Left lung (tissue), 14 donors: ENCODE results near the gene RNASE9. TPM values are rescaled to one million over a fixed set of nuclear protein-coding genes. Genes with fewer than 3 reads are reported as not detected.

Experiments
- ATAC-seq: fragments of 200-7000 bp; cut with Tn5 transposase; one replicate; pipeline ENCODE4 v1.9.1; 2020; ENCODE audit warnings: moderate library complexity
- DNase-seq, 4 donors: peaks; one replicate each; pipeline ENCODE4 v3.0.0-alpha.2; 2013 to 2020
- H3K27ac ChIP-seq, 2 donors: fragments of 200-600 bp; sonication (generic) in 1 of 2; one replicate each; pipeline versions ENCODE4 v1.5.0 to v1.8.0; 2020 to 2021
- H3K27me3 ChIP-seq, 2 donors: fragments of 200-600 bp; sonication (generic) in 1 of 2; one replicate each; pipeline versions ENCODE4 v1.5.0 to v1.8.0; 2020 to 2021
- H3K36me3 ChIP-seq, 2 donors: fragments of 200-600 bp; sonication (generic) in 1 of 2; one replicate each; pipeline versions ENCODE4 v1.5.0 to v1.8.0; 2020 to 2021
- H3K4me1 ChIP-seq, 2 donors: fragments of 200-600 bp; one replicate each; pipeline ENCODE4 v1.8.0; 2021
- H3K4me3 ChIP-seq, 2 donors: fragments of 200-600 bp; sonication (generic) in 1 of 2; one replicate each; pipeline versions ENCODE4 v1.5.0 to v1.8.0; 2020 to 2021; ENCODE audit warnings: mild to moderate bottlenecking in 1 of 2
- H3K9me3 ChIP-seq, 2 donors: fragments of 200-600 bp; sonication (generic) in 1 of 2; one replicate each; pipeline versions ENCODE4 v1.5.0 to v1.8.0; 2020 to 2021
- intact Hi-C, 2 donors: fragments of 100-400 bp; cut with DNase I; formaldehyde crosslinking; loops; one replicate each; pipeline versions ENCODE4 v1.11.2 to v1.14.2; 2022
- long read RNA-seq, 12 donors: library from polyadenylated mRNA in 2 of 12; unstranded in 2 of 12; transcript quantifications; one replicate each; pipeline ENCODE4 v2.0.0 and lab custom pipeline, GENCODE V29; 2019 to 2026
- polyA plus RNA-seq, 6 donors: library from polyadenylated mRNA; unstranded; fragments of 120-200 nt; gene quantifications; one replicate each; pipeline ENCODE4 v1.2.1, GENCODE V29; 2013; ENCODE audit not compliant: insufficient read length in 6 of 6
- total RNA-seq, 2 donors: library from RNA; stranded (reverse); fragmentation: NEBNext Ultra II Directional; extraction: Animal tissue kit (Norgen Biotek cat#: 25700); gene quantifications; one replicate each; pipeline ENCODE4 v1.2.1, GENCODE V29; 2021
- TF ChIP-seq, protein P1 (sequence below), 2 donors: fragments of 200-600 bp; sonication (generic) in 1 of 2; IDR thresholded peaks; one replicate each; pipeline versions ENCODE4 v1.5.0 to v1.8.0; 2021; ENCODE audit warnings: antibody characterized with exemption in 2 of 2
- donor health status: DM: no; HTN: yes; CAD: no.
- donor health status: DM: no; HTN: no; CAD: no.

RNASE9 gene
- total RNA-seq, result not detected
- polyA plus RNA-seq, result not detected
- long read RNA-seq, donor 1, result 0 reads
- long read RNA-seq, donor 2, result 0 reads
- long read RNA-seq, donor 3, result 0 reads
- long read RNA-seq, donor 4, result 0 reads
- long read RNA-seq, donor 5, result 0 reads
- long read RNA-seq, donor 6, result 0 reads
- long read RNA-seq, donor 7, result 0 reads
- long read RNA-seq, donor 8, result 0 reads
- long read RNA-seq, donor 9, result 0 reads
- long read RNA-seq, donor 10, result 0 reads
- long read RNA-seq, donor 11, result 0 reads
- long read RNA-seq, donor 12, result 0 reads

DNA sequence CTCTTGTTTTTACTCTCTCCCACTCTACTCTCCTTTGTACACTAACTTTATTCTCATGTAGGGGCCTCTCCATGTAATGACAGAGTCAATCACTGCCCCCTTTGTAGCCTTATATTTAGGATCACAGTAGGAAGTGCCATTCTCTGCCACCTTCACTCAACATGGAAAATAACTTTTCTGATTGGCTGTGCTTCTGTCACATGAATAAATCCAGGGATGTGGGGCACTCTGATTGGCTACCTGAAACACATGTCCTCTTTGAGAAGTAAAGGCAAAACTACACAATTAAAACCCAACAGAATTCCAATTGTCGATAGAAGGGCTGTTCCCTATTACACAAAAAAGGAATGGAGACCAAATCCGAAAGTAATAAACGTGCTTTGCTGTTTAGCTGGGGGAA is at the start of gene RNASE9:
TSS of gene RNASE9 (minus strand) at position 87 of the 400 bp plus-strand sequence.
- no peak for ATAC-seq
- Histone ChIP-seq H3K27ac (no peak within 1 kb of the TSS), H3K4me3 (no peak within 1 kb of the TSS), H3K4me1 (peaks cover 0 to 8% of the 10 kb centered on the region in 2 donors), H3K9me3 (no peaks in the 10 kb centered on the region), H3K36me3 (no peaks in the 10 kb centered on the region), H3K27me3 (no peaks in the 10 kb centered on the region)
- intact Hi-C loops, result no loop called here
- no peak for DNase-seq
- TF ChIP-seq, protein P1, sequence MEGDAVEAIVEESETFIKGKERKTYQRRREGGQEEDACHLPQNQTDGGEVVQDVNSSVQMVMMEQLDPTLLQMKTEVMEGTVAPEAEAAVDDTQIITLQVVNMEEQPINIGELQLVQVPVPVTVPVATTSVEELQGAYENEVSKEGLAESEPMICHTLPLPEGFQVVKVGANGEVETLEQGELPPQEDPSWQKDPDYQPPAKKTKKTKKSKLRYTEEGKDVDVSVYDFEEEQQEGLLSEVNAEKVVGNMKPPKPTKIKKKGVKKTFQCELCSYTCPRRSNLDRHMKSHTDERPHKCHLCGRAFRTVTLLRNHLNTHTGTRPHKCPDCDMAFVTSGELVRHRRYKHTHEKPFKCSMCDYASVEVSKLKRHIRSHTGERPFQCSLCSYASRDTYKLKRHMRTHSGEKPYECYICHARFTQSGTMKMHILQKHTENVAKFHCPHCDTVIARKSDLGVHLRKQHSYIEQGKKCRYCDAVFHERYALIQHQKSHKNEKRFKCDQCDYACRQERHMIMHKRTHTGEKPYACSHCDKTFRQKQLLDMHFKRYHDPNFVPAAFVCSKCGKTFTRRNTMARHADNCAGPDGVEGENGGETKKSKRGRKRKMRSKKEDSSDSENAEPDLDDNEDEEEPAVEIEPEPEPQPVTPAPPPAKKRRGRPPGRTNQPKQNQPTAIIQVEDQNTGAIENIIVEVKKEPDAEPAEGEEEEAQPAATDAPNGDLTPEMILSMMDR (IDR thresholded peaks at IDR 0.05), result no peak

DNA sequence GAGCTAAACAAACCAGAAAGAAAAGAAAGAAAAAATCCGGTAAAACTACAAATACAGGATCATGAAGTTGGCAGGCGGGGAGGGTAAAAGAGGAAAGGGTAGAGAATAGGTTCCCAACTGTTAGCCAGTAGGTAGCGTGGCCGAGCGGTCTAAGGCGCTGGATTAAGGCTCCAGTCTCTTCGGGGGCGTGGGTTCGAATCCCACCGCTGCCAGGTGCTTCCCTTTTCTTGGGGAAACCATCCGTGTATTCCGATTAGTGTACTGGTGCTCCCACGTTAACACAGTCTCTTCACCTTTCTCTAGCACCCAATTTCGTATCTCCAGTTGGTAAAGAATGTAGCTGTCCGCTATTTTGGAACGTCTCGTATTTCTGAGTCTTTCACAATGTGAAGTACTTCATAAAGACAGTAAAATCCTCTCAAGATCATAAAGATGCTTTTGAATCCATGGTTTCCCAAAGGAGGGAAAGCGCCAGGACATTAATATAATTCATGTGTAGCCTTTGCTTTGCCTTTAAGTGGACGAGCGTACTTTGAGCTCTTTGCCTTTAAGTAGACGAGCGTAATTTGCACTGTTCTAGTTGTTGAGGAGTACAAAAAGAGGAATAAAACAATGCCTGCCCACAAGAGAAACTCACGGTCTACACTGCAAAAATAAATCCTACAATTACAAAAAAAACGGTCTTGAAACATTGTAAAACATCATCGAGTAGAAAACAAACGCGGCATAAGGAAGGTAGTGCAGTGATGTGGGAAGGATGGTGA is 49.3 kb upstream of the RNASE9 start:
- DNase-seq, result peak; percentile 63 to 86 (median 80)
- H3K27ac ChIP-seq, result peak overlapping the region; percentile 57 to 76
- no peaks in the 10 kb centered on the region for H3K27me3 ChIP-seq
- H3K4me3 ChIP-seq, result peak overlapping the region; percentile 75 to 82
- intact Hi-C loops, result loop anchor here (5.0 kb wide), 2 partner anchors 72 to 77 kb away; partner anchors contain the start of genes ANG (in 1 of the 2) and RNASE4 (in 1 of the 2)
- no peaks in the 10 kb centered on the region for H3K36me3 ChIP-seq
- H3K9me3 ChIP-seq, result no peaks in the 10 kb centered on the region
- H3K4me1 ChIP-seq, result peaks cover 3 to 43% of the 10 kb centered on the region in 2 donors
- peak; percentile 62 for ATAC-seq
- TF ChIP-seq, protein P1 (IDR thresholded peaks at IDR 0.05), result no peak

DNA sequence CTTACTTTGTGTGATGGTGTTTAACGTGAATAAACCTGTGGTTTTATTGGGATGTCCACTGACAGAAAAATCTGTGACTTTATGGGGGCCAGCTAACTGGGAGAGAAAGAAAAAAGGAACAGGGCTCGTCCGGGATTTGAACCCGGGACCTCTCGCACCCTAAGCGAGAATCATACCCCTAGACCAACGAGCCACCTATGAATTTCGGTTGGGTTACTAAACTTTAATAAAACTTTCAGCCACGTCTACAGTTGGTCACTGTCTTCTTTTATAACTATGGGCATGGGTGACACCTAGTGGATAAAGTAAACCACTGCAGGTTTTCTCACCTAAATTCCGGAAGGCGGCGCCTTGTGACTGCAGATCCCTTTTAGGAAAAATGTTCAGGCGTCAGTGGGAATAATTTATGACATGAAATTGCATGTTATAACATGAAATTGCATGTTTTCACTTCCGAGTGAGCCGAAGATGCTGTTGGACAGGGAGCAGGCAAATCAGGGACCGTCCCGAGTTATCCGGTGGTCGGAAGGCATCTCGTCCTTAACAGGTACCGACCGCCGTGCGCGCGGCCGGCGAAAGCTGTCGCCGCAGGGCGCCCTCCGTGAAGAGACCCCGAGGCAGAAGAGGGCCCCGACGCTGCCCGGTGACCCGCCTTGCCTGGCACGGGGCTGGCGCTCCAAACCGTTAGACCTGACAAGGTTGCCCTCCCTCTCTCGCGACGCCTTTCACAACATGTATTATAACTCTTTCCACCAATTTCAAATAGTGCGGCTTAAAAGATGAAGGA is 48.6 kb upstream of the RNASE9 start:
- Histone ChIP-seq H3K9me3 (no peaks in the 10 kb centered on the region), H3K27me3 (no peaks in the 10 kb centered on the region), H3K4me3 (peak overlapping the region; percentile 75 to 82), H3K27ac (peak overlapping the region; percentile 57 to 76), H3K4me1 (peaks cover 3 to 38% of the 10 kb centered on the region in 2 donors), H3K36me3 (no peaks in the 10 kb centered on the region)
- intact Hi-C loops, result loop anchor here (5.0 to 10.0 kb wide), 5 partner anchors 73 to 285 kb away; partner anchors contain the start of genes ANG (in 1 of the 2), RNASE4 (in 1 of the 2) and TEP1 (in 1 of the 2)
- DNase-seq, result peak; percentile 60 to 91 (median 84)
- TF ChIP-seq, protein P1 (IDR thresholded peaks at IDR 0.05), result peak; percentile 86 to 93
- peak; percentile 82 for ATAC-seq

GRCh38 chr14:20608383-20609110 is 47.7 kb upstream of the RNASE9 start:
- H3K27me3 ChIP-seq, result no peaks in the 10 kb centered on the region
- H3K4me3 ChIP-seq, result no peak overlapping the region
- H3K9me3 ChIP-seq, result no peaks in the 10 kb centered on the region
- ATAC-seq (no peak), DNase-seq (no peak)
- intact Hi-C loops, result loop anchor here in 1 of 2 donors (10.0 kb wide), 3 partner anchors 74 to 284 kb away; partner anchors contain the start of gene TEP1
- TF ChIP-seq, protein P1 (IDR thresholded peaks at IDR 0.05), result no peak
- H3K4me1 ChIP-seq, result peaks cover 3 to 29% of the 10 kb centered on the region in 2 donors
- H3K27ac ChIP-seq, result no peak overlapping the region
- H3K36me3 ChIP-seq, result no peaks in the 10 kb centered on the region
